Measurements from ENCODE around the gene NINL. TPM values are rescaled to one million over a fixed set of nuclear protein-coding genes. Genes with fewer than 3 reads are reported as not detected.

Gene NINL
- total and polyA plus RNA-seq, 2 of the 8 experiments (the other 6 are each of a cell fraction or from before 2014, with no cell fraction given): 15.3 to 30.0 TPM

- 94% methylated on average over 3 of the region's 3 CpGs; no CpG with 5 or more reads in 1 of the 2 experiments for WGBS, 2 experiments (ENCODE audit: extremely low coverage in 1 of 2, insufficient coverage in 1 of 2, insufficient read length in 1 of 2, insufficient replicate concordance in 2 of 2, low coverage in 1 of 2, low lambda C conversion rate in 2 of 2, missing lambda C conversion rate in 1 of 2)
- peaks cover 3 to 6% (median 5%) of the 10 kb centered on the region in 4 experiments; a peak in 4 of 7 replicates for H3K4me1 ChIP-seq (replicated peaks in 1 of 4; ENCODE audit: control insufficient read depth in 3 of 4, insufficient read depth in 4 of 4, low read length in 3 of 4)
- no peak overlapping the region for H2BK120ac ChIP-seq (replicated peaks; ENCODE audit: low read depth, low read length)
- ChIA-PET CTCF (ENCODE audit: partially characterized antibody) (no interaction called here), POLR2A (ENCODE audit: partially characterized antibody) (interaction anchor here (0.9 to 1.0 kb wide), 2 partner anchors 23 to 27 kb away, joined by 4 read pairs; no protein-coding TSS in a partner anchor)
- H3K23ac ChIP-seq (ENCODE audit: insufficient read length): no peak overlapping the region
- H3K9ac ChIP-seq (replicated peaks in 1 of 4; ENCODE audit: extremely low read depth in 1 of 4, low read depth in 3 of 4, low read length in 3 of 4): no peak overlapping the region
- H2AK5ac ChIP-seq (ENCODE audit: low read depth, low read length): no peak overlapping the region
- H2BK20ac ChIP-seq (ENCODE audit: low read length): no peak overlapping the region
- H3K4me3 ChIP-seq (ENCODE audit: extremely low read depth in 1 of 4, insufficient read depth in 2 of 4, low read depth in 3 of 4, low read length in 4 of 4): no peak overlapping the region
- H3K18ac ChIP-seq (ENCODE audit: extremely low read depth, low read length): no peak overlapping the region
- H3K79me2 ChIP-seq (ENCODE audit: control insufficient read depth in 1 of 2, insufficient read depth in 2 of 2, low read length in 2 of 2): no peaks in the 10 kb centered on the region
- no peak overlapping the region for H4K5ac ChIP-seq (ENCODE audit: insufficient read length, low read depth, low read length)
- H3K79me1 ChIP-seq (ENCODE audit: low read depth, low read length): no peaks in the 10 kb centered on the region; the same call in 1 of the 2 replicates
- peaks cover 14 to 53% (median 32%) of the 10 kb centered on the region in 4 experiments; a peak in 7 of 8 replicates for H3K36me3 ChIP-seq (ENCODE audit: control insufficient read depth in 2 of 4, insufficient read depth in 4 of 4, low read length in 3 of 4)
- H3K56ac ChIP-seq (replicated peaks; ENCODE audit: insufficient read length, low read depth, low read length): no peak overlapping the region
- no peak overlapping the region for H4K8ac ChIP-seq (ENCODE audit: extremely low read depth, insufficient read depth, low read length)
- no peak overlapping the region for H3K27ac ChIP-seq (ENCODE audit: low read depth, low read length)
- H3K4ac ChIP-seq (replicated peaks; ENCODE audit: insufficient read length, low read depth, low read length): no peak overlapping the region
- H3K23me2 ChIP-seq (ENCODE audit: low read depth, low read length): no peaks in the 10 kb centered on the region
- DNase-seq (ENCODE audit: low read depth in 1 of 2, low spot score in 2 of 2) (no peak), FAIRE-seq (no peak)
- H2BK5ac ChIP-seq (ENCODE audit: low read depth, low read length): no peak overlapping the region
- no peak overlapping the region for H3K4me2 ChIP-seq (ENCODE audit: insufficient read depth in 1 of 2, low read depth in 2 of 2, low read length in 2 of 2)
- H2BK15ac ChIP-seq (ENCODE audit: low read length): no peak overlapping the region
- H3K14ac ChIP-seq (ENCODE audit: insufficient read length): no peak overlapping the region
- H2BK12ac ChIP-seq (ENCODE audit: low read depth, low read length): no peak overlapping the region
- H3K9me3 ChIP-seq (ENCODE audit: insufficient read depth in 2 of 2, low read depth in 1 of 2, low read length in 1 of 2): no peaks in the 10 kb centered on the region
- no peak overlapping the region for H4K91ac ChIP-seq (replicated peaks; ENCODE audit: insufficient read length, low read length)
- H4K20me1 ChIP-seq (replicated peaks in 1 of 2; ENCODE audit: control insufficient read depth in 1 of 2, insufficient read depth in 2 of 2, low read length in 2 of 2): no peaks in the 10 kb centered on the region
- no peaks in the 10 kb centered on the region for H3K27me3 ChIP-seq (replicated peaks in 1 of 4; ENCODE audit: control insufficient read depth in 3 of 4, extremely low read depth in 1 of 4, insufficient read depth in 3 of 4, low read length in 3 of 4)
- no peak overlapping the region for H2AFZ ChIP-seq (ENCODE audit: low read length)
- TF ChIP-seq CREB1 (IDR thresholded peaks at IDR 0.05) (no peak), SIN3A (conservative IDR thresholded peaks at IDR 0.05 in 1 of 2, IDR thresholded peaks at IDR 0.05 in 1 of 2; ENCODE audit: low read depth in 1 of 2, low read length in 2 of 2) (no peak), CHD2 (IDR thresholded peaks at IDR 0.05; ENCODE audit: low read length) (no peak), SP2 (IDR thresholded peaks at IDR 0.05; ENCODE audit: low read length) (no peak), SUZ12 (IDR thresholded peaks at IDR 0.05; ENCODE audit: low read length) (no peak), FOSL1 (IDR thresholded peaks at IDR 0.05; ENCODE audit: insufficient read depth, low read depth, low read length) (no peak), KDM1A (IDR thresholded peaks at IDR 0.05; ENCODE audit: borderline replicate concordance, low read length) (no peak), BRCA1 (IDR thresholded peaks at IDR 0.05; ENCODE audit: low read depth, low read length) (no peak), ZNF274 (IDR thresholded peaks at IDR 0.05; ENCODE audit: borderline replicate concordance, extremely low read depth, low read length) (no peak), SP4 (IDR thresholded peaks at IDR 0.05; ENCODE audit: low read length) (no peak), JUN (IDR thresholded peaks at IDR 0.05; ENCODE audit: low read depth, low read length) (no peak), BCL11A (IDR thresholded peaks at IDR 0.05; ENCODE audit: low read depth in 2 of 2, low read length in 2 of 2) (no peak), POU5F1 (IDR thresholded peaks at IDR 0.05; ENCODE audit: low read depth, low read length) (no peak), RFX5 (IDR thresholded peaks at IDR 0.05; ENCODE audit: borderline replicate concordance, low read depth, low read length) (no peak), TBP (IDR thresholded peaks at IDR 0.05; ENCODE audit: low read depth, low read length) (no peak), KDM5A (IDR thresholded peaks at IDR 0.05; ENCODE audit: low read length) (no peak)
These were observed 146.0 kb downstream of the NINL start for GRCh38 chr20:25439328-25439727.
